ENCODE data around the gene HIGD1A. TPM values are rescaled to one million over a fixed set of nuclear protein-coding genes. Genes with fewer than 3 reads are reported as not detected.

The HIGD1A gene
- total and polyA plus RNA-seq, 2 experiments from 2014 or later, result 121 to 445 TPM

DNA sequence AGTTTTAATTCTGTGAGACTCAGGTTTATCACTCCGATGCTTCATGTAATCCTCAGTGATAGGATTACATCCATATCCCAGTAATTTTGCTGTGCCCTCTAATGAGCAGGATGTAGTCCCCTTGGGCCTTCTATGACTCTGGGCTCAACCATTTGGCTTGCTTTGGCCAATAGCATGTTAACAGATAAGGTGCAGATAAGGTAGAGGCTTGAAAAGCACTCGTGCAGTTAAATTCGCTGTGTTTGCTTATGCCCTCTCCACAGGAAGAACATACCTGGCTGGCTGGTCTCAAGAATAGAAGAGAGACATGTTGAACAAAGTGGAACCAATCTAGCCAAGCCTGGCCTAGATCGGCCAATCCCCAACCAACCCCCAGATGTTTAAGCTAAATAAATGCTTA, 51.3 kb downstream of the HIGD1A start:
- no peak for DNase-seq (ENCODE audit: low read depth in 1 of 2, low spot score in 1 of 2)
- H3K27me3 ChIP-seq, result no peaks in the 10 kb centered on the region
- TF ChIP-seq, protein P1, sequence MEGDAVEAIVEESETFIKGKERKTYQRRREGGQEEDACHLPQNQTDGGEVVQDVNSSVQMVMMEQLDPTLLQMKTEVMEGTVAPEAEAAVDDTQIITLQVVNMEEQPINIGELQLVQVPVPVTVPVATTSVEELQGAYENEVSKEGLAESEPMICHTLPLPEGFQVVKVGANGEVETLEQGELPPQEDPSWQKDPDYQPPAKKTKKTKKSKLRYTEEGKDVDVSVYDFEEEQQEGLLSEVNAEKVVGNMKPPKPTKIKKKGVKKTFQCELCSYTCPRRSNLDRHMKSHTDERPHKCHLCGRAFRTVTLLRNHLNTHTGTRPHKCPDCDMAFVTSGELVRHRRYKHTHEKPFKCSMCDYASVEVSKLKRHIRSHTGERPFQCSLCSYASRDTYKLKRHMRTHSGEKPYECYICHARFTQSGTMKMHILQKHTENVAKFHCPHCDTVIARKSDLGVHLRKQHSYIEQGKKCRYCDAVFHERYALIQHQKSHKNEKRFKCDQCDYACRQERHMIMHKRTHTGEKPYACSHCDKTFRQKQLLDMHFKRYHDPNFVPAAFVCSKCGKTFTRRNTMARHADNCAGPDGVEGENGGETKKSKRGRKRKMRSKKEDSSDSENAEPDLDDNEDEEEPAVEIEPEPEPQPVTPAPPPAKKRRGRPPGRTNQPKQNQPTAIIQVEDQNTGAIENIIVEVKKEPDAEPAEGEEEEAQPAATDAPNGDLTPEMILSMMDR (IDR thresholded peaks at IDR 0.05; ENCODE audit: low read depth, low read length), result no peak
- H3K4me3 ChIP-seq, result no peak overlapping the region
- no peaks in the 10 kb centered on the region for H3K4me1 ChIP-seq (ENCODE audit: low read depth)
- H3K36me3 ChIP-seq, result no peaks in the 10 kb centered on the region
- H3K9me3 ChIP-seq (ENCODE audit: low read depth), result no peaks in the 10 kb centered on the region
- H3K27ac ChIP-seq, result no peak overlapping the region

DNA sequence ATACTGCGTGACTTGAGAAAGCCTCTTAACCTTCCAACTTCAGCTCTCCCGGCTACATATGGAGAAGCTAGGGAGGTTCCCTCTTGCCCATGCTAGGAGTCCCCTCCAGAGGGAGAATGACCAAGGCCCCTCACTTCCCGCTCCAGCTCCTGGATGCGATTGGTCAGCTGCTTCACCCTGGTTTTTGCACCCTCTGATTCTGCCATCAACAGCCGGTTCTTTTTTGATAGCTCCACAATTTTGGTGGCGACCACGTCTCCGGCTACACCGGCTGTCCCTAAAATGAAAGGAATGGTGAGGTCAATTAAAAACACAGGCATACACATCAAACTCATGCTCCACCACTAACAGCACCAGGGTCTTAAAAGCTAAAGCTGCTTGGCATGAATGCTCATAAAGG, 51.8 kb downstream of the HIGD1A start:
- no peak for DNase-seq (ENCODE audit: low read depth in 1 of 2, low spot score in 1 of 2)
- Histone ChIP-seq H3K36me3 (no peaks in the 10 kb centered on the region), H3K9me3 (ENCODE audit: low read depth) (no peaks in the 10 kb centered on the region), H3K27me3 (no peaks in the 10 kb centered on the region), H3K4me1 (ENCODE audit: low read depth) (no peaks in the 10 kb centered on the region), H3K27ac (no peak overlapping the region), H3K4me3 (no peak overlapping the region)
- TF ChIP-seq, protein P1 (IDR thresholded peaks at IDR 0.05; ENCODE audit: low read depth, low read length), result no peak

DNA sequence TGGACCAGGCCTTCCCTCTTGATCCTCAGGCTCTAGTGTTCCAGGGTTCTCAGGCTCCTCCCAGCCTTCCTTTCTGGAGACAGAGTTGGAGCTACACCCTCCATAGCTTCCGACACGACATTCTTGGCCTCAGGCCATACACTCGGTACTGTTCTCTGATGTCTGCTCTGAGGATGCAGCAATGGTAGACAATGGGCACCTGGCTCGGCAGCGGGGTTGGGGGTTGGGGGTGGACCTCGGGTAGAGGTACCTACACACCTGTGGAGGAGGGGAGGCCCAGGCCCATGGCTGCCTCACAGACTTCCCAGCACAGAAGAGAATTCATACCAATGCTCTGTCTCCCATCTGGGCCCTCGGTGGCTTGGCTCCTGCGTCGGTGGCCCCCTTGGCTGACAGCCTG, 52.7 kb downstream of the HIGD1A start:
- Histone ChIP-seq H3K4me1 (ENCODE audit: low read depth) (peaks cover 4% of the 10 kb centered on the region), H3K9me3 (ENCODE audit: low read depth) (no peaks in the 10 kb centered on the region), H3K36me3 (no peaks in the 10 kb centered on the region), H3K4me3 (no peak overlapping the region), H3K27me3 (no peaks in the 10 kb centered on the region), H3K27ac (no peak overlapping the region)
- DNase-seq (ENCODE audit: low read depth in 1 of 2, low spot score in 1 of 2), result peak in 1 of 2 donors; percentile 35
- TF ChIP-seq, protein P1 (IDR thresholded peaks at IDR 0.05; ENCODE audit: low read depth, low read length), result no peak

DNA sequence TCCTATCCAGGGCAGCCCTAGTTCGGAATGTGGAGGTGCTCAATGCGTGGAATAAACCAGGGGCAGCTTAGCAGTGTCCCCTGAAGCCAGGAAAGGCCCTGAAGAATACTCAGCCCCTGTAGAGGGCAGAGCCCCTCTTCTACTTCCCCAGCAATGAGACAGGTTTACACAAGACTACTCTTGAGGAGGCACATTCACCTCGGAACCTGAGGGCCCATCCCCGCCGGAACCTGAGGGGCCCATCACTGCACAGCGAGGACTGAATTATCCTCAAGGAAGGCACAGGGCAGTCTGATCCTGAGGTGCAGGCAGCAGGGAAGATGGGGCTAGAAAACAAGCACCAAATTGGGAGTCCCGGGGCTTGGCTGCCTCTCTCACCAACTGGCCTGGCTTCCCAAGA, 53.5 kb downstream of the HIGD1A start:
- Histone ChIP-seq H3K36me3 (no peaks in the 10 kb centered on the region), H3K27ac (no peak overlapping the region), H3K4me1 (ENCODE audit: low read depth) (peaks cover 10% of the 10 kb centered on the region), H3K4me3 (no peak overlapping the region), H3K27me3 (no peaks in the 10 kb centered on the region), H3K9me3 (ENCODE audit: low read depth) (no peaks in the 10 kb centered on the region)
- TF ChIP-seq, protein P1 (IDR thresholded peaks at IDR 0.05; ENCODE audit: low read depth, low read length), result no peak
- no peak for DNase-seq (ENCODE audit: low read depth in 1 of 2, low spot score in 1 of 2)

GRCh38 chr3:42749753-42750231, 54.5 kb downstream of the HIGD1A start:
- TF ChIP-seq, protein P1 (IDR thresholded peaks at IDR 0.05; ENCODE audit: low read depth, low read length), result peak; percentile 51
- Histone ChIP-seq H3K4me1 (ENCODE audit: low read depth) (peaks cover 10% of the 10 kb centered on the region), H3K27ac (peak overlapping the region; percentile 32), H3K36me3 (no peaks in the 10 kb centered on the region), H3K27me3 (no peaks in the 10 kb centered on the region), H3K4me3 (no peak overlapping the region), H3K9me3 (ENCODE audit: low read depth) (no peaks in the 10 kb centered on the region)
- DNase-seq (ENCODE audit: low read depth in 1 of 2, low spot score in 1 of 2), result peak; percentile 17 to 40
